GM18508 (cell line): ENCODE results near the gene TSSK3.

Source experiments
- ATAC-seq: cut with Tn5 transposase; IDR thresholded peaks from one replicate; pipeline ENCODE4 v1.9.1; 2021; ENCODE audit warnings: moderate number of reproducible peaks; ENCODE audit not compliant: insufficient read depth, unreplicated experiment

TSSK3 gene

GRCh38 chr1:32362474-32363313 is at the start of gene TSSK3, which contains the start of gene FAM229A:
Gene TSSK3, plus strand, starts transcription at chr1:32362539. Its CDS starts 163 bp downstream, at chr1:32362702.
Gene FAM229A, minus strand, starts transcription at chr1:32362485. Its CDS starts 394 bp downstream, at chr1:32362091.
- ATAC-seq = no peak

DNA sequence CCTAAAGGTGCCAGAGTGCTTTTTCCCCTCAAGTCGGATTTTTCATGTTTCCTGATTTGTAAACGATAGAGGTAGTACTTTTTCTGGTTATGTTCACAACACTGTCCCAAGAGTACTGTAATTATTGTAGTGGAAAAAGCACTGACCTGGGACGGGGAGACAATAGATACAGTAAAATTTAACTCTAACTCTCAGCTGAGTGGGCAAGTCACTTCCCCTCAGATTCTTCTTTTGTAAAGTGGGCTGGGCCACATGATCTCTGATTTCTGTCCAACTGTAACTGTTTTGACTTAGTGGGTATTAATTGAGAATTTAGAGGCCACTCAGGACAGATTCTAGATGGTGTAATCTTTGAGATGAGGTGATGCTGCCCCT is 45.4 kb upstream of the TSSK3 start:
- ATAC-seq = no peak

DNA sequence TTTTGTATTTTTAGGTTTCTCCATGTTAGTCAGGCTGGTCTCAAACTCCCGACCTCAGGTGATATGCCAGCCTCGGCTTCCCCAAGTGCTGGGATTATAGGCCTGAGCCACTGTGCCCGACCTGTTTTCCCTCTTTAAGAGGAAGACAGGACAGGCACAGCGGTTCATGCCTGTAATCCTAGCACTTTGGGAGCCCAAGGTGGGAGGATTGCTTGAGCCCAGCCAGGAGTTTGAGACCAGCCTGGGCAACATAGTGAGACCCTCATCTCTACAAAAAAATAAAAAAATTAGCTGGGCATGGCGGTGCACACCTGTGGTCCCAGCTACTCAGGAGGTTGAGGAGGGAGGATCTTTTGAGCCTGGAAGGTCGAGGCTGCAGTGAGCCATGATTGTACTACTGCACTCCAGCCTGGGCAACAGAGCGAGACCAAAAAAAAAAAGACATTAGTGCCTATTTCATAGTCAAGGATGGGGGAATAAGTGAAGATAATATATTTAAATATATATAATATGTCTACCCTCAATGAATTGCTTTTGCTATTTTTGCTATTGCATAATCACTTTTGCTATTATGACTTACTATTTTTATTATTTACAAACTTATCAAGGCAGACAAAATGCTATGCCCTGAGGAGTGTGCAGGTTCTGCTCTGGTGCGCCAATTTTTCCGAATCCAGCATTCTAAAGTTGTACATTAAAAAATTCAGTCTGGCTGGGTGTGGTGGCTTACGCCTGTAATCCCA is 44.0 kb upstream of the TSSK3 start:
- ATAC-seq = no peak

- ATAC-seq = no peak
Observed at GRCh38 chr1:32321712-32322291, 40.5 kb upstream of the TSSK3 start.

DNA sequence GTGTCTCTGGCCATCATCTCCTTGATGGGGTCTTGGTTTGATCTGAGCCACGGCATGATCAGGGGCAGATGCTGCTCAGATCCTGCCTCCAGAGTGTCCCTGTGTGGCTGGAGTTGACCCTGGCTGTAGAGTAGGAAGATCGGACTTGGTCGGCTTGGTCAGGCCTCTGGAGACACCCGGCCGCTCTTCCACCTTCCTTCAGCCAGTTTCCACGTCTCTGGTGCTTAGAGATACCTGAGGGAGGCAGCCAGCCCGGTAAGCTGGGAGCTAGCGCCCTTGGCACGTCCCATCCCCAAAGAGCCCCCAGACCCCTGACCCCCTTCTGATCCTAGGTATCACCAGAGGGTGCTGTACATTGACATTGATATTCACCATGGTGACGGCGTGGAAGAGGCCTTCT is 35.1 kb upstream of the TSSK3 start:
- ATAC-seq = no peak

DNA sequence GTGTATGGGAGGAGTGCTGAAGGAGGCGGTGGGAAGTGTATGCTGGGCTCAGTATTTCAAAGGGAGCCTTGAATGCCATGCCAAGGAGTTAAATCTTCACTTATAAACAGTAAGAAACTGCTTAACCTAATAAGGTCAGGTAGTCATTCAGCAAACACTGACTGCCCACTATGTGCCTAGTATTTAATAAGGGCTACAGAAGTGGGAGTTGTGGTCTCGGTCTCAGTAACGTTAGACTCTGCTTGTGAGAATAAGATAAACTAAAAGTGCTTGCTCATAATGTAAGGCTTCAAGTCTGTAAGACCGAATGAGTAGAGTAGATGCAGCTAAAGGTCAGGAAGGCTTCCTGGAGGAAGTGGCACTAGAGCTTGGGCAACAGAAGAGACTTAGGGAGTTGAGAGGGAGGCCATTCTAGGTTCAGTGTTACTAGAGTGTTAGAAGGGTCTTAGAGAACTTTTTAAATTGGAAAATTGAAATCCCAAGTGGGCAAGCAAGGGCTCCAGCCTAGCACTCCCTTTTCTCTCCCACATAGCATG is 32.3 kb upstream of the TSSK3 start:
- no peak for ATAC-seq

DNA sequence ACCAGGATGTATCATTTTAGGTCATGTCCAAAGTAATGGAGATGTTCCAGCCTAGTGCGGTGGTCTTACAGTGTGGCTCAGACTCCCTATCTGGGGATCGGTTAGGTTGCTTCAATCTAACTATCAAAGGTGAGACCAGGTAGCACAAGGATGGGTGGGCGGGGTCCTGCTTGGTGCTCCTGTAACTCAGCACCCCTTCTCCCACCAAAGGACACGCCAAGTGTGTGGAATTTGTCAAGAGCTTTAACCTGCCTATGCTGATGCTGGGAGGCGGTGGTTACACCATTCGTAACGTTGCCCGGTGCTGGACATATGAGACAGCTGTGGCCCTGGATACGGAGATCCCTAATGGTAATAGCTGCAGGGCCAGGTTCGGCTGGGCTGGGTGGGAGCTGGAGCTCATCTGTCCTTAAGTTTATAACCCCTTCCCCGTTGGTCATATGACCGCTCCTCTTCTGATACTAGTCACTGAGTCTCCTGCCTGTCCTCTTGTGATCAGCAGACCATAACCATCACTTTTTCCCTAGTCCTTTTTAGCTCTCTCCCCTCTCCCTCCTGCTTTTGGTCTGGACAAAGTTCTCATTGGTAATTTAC is 31.7 kb upstream of the TSSK3 start:
- ATAC-seq = no peak

- ATAC-seq = no peak
Observed at GRCh38 chr1:32331549-32331948, 30.8 kb upstream of the TSSK3 start.

GRCh38 chr1:32332290-32333079 is 29.9 kb upstream of the TSSK3 start:
- no peak for ATAC-seq

DNA sequence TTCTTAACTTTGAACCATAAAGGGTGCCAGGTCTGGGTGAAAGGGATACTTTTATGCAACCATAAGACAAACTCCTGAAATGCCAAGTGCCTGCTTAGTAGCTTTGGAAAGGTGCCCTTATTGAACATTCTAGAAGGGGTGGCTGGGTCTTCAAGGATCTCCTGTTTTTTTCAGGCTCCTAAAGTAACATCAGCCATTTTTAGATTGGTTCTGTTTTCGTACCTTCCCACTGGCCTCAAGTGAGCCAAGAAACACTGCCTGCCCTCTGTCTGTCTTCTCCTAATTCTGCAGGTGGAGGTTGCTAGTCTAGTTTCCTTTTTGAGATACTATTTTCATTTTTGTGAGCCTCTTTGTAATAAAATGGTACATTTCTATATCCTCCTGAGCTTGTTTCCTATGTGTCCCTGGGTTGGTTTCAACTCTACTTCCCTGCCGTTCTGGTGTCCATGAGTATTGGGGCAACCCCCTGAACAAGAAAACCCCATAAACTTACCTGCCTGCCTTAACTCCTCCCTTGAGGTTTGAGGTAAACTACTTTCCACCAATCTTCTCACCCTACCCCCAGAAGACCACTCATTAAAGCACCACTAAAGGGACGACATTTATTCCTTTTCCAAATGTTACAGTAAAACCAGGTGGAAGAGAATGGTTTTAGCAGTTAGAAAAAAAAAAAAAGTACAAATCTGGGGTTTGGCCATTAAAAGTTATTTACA is 28.9 kb upstream of the TSSK3 start:
- ATAC-seq = no peak

GRCh38 chr1:32334274-32334861 is 28.0 kb upstream of the TSSK3 start:
- no peak for ATAC-seq

GRCh38 chr1:32334864-32335534 is 27.3 kb upstream of the TSSK3 start:
- no peak for ATAC-seq

DNA sequence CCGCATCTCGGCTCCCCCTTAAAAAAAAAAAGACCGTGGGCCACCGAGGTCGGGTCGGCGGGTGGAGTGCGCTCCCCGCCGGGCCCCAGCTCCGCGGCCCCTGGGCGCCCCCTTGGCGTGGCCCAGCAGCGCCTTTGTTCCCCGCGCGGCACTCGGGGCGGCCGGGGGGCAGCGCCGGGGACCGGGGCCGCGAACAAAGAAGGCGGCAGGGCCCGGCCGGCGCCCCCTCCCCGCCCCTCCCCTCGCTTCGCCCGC is 26.9 kb upstream of the TSSK3 start:
- ATAC-seq = no peak

- no peak for ATAC-seq
Observed at GRCh38 chr1:32335790-32336590, 26.3 kb upstream of the TSSK3 start, which contains the start of gene MARCKSL1. Gene MARCKSL1, minus strand, starts transcription at chr1:32336233. Its CDS starts 200 bp downstream, at chr1:32336033.

DNA sequence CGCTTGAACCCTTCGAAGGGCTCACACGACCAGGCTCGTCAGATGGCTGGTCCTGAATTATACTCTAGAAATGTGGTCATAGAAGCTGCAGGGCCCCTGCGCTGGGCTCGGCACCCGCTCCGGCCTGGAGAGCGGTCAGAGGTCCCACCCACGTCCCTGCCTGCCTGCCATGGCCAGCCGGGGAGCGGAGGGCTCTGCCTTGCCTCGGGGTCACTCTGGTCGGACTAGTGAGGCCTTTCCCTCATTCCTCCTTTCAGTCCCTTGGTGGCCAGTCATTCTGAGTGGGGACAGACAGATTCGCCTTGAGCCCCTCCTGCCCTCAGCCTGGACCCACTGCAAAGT is 25.8 kb upstream of the TSSK3 start:
- no peak for ATAC-seq

DNA sequence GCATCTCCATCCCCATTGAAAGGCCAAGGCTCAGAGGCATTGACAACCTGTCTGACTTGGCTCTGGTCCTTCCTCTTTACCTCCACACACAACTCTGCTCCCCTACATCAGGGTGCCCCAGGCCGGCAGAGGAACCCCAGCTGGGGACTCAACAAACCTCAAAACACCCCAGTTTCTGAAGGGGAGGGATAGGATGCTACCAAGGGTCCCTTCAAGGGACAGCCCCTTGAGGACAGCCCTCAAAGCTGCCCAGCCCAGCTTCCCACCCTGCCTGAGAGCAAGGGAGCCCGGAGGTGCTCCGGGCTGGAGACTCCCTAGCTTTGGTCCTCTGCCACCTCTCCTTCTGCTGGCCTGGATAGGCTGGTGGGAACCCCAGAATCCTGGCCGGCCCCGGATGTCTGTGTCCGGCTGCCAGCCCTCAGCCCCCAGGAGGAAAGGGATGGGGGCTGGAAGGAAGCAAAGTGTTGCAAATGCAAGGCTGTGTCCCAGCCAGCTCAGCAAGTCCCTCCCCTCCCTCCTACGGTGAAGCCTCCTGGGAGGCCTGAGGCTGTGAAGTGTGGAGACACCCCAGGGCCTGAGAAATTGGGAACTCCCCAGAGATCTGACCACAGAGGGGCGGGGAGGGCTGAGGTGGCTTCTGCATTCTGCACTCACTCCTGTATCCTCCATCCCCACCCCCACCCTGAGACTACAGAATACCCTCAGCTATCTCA is 25.2 kb upstream of the TSSK3 start:
- ATAC-seq = no peak
